GM18499 (cell line): ENCODE results near the gene TMEM208.

Source experiments
- ATAC-seq: cut with Tn5 transposase; IDR thresholded peaks from one replicate; pipeline ENCODE4 v1.9.1; 2021; ENCODE audit warnings: moderate number of reproducible peaks; ENCODE audit not compliant: insufficient read depth, unreplicated experiment

The TMEM208 gene

GRCh38 chr16:67233596-67233995, 6.7 kb downstream of the TMEM208 start:
- no peak for ATAC-seq

DNA sequence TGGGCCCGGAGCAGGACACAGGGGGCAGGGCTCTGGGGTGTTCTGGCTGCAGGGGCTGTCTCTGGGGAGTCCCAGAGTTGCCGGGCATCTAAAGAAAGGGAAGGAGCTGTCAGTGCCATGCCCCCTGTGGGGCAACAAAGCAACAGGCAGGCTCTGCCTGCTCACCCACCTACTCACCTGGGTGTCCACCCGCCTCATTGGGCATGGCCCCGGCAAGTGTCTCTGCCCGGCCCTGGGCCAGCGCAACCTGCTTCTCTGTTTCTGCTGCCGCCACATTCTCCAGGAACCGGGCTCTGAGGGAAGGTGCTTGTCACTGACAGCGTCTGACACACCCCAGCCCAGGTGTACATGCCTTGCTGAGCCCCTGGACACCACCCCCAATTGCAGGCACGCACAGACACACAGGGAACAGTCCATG, 7.3 kb downstream of the TMEM208 start:
- ATAC-seq, result no peak

DNA sequence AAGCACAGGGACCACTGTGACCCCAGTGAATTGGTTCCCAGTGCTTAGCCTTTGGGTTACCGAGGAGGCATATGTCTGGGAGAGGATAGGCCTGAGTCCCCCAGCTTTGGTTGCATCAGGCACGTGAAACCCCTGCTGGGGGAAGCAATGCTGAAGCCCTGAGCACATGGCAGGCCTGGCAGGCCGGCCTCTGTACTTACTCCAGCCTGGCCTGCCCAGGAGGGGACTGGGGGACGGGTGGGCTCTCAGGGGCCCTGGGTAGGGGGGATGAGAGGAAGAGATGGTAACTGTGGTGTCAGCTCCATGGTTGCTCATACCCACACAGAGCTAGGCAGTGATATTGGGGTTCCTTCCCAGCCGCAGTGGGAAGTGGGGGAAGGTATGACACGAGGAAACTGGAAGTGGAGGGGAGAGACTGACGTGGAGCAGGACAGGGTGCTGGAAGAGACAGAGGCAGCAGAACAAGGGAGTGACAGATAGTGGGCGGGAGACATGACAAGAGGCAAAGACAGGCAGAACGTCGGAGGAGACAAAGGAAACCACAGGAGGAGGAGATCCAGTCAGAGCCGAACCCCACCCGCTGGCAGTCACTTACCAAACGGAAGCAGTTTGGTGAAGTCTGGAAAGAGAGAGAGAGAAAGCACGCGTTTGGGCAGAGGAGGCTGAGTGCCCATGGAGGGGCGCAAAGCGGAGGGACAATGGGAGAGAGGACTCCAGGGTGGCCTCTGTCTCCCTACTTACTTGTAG, 9.1 kb downstream of the TMEM208 start:
- no peak for ATAC-seq

- no peak for ATAC-seq
These were observed 9.8 kb downstream of the TMEM208 start for GRCh38 chr16:67236563-67237395.

- ATAC-seq, result no peak
These were observed 10.7 kb downstream of the TMEM208 start for GRCh38 chr16:67237396-67238277.

DNA sequence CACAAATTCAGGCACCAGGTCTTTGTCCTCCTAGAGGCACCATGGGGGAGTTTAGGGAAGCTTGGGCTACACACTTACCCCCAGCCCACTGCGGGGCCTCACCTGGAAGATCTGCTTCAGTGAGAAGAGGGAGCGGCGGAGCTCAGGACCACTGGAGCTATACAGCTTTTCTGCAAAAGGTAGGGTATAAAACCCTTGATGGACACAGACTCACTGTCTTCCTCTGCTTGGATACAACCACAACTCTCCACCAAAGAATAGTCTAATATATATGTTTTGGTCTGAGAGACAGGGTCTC, 11.3 kb downstream of the TMEM208 start:
- no peak for ATAC-seq

DNA sequence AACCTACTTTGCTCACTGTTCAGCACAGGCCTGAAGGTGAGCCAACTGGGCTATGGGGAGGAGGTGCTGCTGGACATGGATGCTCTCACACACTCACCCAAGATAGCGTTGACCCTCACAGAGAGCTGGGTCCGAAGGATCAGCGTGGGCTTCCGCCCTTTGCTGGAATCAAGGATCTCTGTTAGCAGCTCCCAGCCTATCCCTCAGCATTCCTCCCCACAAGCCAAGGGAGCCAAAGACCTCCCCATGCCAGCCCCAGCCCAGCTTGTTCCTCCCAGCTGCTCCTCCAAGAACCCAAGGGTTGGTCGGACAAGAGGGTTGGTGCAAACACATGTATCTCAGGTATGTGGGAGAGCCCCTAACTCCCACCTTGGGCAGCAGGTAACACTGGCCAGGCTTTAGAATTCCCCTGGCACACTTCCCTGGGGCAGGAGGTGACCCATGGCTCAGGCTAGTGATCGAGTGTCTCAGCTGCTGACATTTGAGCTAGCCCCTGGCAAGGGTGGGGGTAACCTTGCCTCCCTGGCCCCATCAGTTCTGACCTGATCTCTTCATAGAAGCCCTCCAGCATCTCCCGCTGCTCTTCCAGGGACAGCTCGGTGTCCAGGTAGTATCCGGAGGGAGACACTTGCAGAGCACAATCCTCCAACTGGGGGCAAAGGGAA, 12.0 kb downstream of the TMEM208 start:
- ATAC-seq, result no peak

DNA sequence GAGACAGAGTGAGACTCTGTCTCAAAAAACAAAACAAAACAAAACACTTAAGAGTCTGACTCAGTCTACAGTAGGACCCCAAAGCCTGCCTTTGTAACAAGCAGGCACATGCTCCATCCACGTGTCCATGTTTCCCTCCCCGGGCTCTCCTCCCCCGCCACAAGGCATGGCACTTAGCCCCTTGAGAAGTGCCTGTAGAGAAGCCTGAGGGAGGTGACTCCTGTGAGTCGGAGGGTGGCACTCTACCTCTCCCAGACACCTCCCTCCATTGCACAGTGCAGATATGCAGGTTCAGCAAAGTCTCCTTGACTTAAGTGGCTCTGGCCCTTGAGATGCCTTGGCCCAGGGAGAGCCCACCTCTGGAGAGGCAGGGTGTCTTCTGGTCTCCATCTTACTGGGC, 13.6 kb downstream of the TMEM208 start:
- ATAC-seq, result no peak

- ATAC-seq, result no peak
These were observed 14.3 kb downstream of the TMEM208 start for GRCh38 chr16:67241008-67241900.

GRCh38 chr16:67242138-67242730, 15.3 kb downstream of the TMEM208 start:
- ATAC-seq, result no peak

GRCh38 chr16:67243481-67243880, 16.6 kb downstream of the TMEM208 start:
- no peak for ATAC-seq

GRCh38 chr16:67244387-67245185, 17.7 kb downstream of the TMEM208 start:
- peak; percentile 38 for ATAC-seq

DNA sequence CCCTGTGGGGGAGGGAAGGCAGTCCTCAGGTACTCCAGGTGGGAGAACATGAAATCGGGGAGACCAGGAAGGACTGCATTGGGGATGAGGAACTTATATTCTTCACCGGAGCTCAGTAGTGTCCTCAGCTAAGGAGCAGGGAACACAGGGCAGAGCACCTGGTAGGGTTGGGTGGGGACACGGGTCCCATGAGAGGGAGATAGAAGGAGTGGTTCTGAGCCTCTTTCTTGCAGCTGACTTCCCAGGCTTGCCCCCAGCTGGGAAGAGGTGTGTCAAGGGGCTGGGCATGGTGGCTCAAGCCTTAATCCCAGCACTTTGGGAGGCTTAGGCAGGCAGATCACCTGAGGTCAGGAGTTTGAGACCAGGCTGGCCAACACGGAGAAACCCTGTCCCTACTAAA, 18.3 kb downstream of the TMEM208 start:
- no peak for ATAC-seq

DNA sequence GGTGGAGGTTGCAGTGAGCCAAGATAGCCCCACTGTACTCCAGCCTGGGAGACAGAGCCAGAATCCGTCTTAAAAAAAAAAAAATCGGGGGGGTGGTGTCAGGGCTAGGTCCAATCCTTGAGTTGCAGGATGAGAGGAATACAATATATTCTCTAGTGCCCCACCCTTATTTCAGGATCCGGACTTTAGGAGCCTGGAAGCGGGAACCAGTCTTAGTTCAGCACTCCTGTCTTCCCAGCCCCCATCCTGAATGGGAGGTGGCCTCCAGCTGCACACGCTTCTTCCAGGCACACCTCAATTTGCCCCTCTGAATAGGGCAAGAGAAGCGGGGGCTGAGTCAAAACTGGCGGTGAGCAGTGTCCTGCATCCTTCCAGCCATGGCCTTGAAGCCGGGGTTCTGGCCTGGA, 18.7 kb downstream of the TMEM208 start:
- no peak for ATAC-seq

DNA sequence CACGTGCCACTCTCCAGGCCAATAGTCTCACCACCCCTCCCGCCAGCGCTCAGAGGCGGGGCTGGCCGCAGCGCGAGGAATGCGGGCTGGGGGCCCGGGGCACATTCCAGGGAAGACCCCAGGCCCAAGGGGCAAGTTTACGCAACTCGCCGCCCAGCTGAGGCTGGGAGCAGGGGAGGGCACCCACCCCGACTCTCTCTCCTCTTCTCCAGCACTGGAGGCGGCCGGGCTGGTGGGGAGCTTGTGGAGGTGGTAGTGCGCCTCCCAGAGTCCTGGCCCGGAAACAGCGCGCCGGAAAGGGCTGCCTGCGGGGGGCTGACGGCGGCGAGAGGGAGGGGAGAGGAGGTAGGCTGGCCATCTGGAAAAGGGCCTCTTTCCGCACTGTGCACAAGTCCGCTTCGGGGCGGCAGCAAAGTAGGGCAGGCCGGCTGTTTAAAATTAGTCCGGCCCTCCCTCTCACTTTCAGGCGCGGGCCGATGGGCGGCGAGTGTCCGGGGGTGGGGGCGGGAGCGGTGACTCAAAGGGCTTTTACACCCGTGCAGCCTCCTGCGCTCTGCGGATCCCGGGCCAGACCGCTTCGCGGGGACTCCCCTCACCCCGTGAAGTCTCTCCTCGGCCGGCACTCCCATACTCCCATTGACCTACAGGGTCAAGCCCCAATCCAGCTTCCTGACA, 19.3 kb downstream of the TMEM208 start:
- no peak for ATAC-seq

DNA sequence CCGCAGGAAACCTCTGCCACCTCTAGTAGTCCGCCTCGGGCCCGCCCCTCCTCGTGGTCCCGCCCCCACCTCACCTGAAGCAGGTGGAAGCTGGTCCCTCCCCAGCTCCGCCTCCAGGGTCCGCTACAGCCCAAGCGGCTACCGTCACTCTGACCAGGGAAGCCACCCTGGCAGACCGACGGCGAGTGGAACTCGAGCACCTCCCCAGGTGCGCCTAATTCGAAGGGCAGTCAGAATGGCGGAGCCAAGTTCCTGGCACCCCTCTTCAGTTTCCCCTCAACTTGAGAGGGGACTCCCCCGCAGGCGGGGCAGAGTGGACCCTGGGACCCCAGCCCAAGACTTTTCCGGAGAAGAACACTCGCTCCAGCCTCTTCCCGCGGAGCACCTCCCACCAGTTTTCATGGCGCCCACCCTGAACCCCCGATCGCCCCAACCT, 19.8 kb downstream of the TMEM208 start:
- no peak for ATAC-seq

DNA sequence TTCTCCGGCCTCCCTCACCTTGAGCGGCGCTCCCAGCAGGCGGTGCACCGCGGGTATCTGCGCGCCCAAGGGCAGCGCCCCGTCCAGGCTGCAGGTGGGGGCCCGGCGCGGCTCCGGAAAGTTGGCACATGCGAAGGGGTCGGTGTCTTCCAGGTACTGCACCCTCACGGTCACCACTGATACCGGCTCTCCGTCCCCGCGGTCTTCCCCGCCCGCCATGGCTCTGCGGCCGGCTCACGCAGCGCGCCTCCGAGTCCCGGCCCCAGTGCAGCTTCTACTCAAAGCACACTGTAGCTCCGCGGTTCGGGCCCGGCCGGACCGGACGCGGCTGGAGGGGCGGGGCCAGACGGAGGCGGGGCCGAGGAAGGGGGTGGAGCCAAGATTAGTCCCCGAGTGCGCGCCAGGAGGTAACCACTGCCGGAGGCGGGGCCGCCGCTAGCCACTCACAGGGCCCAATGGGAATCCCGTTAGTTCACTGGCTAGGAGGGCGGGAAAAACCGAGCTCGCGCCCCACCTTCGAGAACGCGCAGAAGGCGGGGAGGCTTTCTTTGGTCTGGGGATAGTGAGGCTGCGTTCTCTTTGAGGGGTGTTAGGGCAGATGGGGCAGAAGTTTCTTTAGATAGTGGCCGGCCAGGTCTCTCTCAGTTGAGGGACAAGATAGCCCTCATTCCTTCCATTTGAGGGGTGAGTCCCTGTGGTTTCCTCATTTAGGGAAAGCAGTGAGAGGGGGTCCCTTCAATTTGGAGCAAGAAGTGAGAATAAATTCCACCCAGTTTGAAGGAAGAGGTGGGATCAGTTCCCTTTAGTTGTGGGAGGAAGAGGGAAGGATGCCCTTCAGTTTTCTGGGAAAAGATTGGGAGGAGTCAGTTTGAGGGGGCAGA, 20.5 kb downstream of the TMEM208 start, which contains the start of gene FHOD1:
FHOD1 (minus strand) TSS at position 290 of the 881 bp plus-strand sequence; CDS start at position 219, 71 bp downstream.
- peak; percentile 34 for ATAC-seq
